Measurements from ENCODE around the gene RELT.

RELT gene

DNA sequence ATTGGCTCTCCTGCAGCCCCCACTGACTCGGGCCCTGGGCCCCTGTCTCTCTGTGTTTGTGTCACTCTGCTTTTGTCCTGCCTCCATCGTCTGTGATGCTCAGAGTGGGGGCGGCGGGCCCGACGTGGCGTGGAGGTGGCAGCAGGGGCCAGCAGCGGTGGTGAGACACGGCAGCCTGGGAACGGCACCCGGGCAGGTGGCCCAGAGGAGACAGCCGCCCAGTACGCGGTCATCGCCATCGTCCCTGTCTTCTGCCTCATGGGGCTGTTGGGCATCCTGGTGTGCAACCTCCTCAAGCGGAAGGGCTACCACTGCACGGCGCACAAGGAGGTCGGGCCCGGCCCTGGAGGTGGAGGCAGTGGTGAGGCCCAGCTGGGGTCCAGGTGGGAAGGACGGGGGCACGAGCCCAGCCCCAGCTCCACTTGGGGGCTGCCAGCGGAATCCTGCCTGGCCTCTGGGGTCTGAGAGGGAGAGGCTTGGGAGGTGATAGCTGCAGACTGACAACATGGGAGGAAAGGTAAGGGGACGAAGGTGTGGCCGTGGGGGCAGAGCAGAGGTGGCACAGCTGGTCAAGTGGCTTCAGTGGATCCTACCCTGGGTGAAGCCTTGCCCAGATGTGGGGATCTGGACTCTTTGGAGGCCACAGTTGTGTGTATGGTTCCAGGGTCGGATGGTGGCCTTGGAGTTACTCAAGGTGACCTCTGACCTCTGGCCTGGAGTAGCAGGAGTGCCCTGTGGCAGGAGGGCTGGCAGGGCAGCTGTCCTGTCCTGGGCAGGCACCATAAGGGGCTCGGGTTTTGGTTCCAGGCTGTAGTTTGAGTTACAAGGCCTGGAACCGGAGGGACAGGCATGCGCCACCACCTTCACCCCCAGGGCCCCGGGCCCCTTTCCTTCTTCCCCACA lies 16.2 kb downstream of the RELT start:
- no peak for DNase-seq

DNA sequence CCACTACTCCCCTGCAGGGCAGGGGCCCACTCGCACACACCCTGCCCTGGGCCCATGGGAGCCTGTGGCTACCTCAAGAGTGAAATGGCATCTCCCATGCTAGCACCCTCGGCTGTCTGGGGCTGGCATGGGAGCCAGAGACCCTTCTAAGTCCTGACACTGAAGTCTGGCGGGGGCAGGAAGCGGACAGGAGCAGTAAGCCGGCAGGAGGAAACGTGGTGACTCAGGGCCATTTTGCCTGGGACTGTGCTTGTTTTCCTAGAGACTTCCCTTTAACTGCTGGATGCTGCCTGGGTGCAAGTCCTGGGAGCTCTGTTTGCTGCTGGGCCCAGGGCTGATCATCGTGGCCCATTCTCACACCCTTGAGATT lies 16.8 kb downstream of the RELT start:
- DNase-seq, result no peak

DNA sequence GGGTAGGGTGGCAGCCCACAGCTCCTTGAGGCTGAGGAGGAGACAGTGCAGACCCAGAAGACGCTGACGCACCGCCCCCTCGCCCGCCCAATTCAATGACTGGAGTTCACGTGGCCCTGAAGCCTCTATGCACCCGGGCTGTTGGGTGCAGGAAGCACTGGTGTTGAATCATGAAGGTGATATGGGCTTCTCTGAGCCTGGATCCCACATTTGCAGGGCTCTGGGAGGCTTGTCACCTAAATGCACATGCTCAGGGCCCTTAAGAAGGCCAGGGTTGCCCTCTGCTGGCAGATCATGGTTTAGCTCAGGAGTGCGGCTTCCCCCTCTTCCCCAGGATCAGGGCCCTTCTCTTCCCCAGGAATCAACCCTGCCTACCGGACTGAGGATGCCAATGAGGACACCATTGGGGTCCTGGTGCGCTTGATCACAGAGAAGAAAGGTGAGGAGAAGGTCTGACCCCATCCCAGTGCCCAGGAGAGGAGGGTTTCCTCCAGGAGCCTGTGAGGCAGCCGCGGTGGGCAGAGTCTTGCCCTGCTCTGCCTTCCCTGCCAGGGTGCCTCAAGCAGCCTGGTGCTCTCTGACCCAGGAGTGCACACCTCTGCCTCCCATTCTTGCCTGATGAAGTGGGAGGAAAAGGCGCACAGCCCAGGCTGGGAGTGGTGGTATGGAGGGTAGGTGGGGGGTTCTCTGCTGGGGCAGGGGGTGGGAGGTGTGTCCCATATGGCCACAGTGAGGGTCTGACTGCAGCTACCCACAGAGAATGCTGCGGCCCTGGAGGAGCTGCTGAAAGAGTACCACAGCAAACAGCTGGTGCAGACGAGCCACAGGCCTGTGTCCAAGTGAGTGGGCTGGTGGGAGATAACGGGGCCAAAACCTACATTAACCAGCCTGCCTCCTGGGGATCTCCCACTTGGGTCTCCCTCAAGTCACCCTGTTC lies 17.5 kb downstream of the RELT start:
- DNase-seq, result peak in 1 of 2 experiments; percentile 73

DNA sequence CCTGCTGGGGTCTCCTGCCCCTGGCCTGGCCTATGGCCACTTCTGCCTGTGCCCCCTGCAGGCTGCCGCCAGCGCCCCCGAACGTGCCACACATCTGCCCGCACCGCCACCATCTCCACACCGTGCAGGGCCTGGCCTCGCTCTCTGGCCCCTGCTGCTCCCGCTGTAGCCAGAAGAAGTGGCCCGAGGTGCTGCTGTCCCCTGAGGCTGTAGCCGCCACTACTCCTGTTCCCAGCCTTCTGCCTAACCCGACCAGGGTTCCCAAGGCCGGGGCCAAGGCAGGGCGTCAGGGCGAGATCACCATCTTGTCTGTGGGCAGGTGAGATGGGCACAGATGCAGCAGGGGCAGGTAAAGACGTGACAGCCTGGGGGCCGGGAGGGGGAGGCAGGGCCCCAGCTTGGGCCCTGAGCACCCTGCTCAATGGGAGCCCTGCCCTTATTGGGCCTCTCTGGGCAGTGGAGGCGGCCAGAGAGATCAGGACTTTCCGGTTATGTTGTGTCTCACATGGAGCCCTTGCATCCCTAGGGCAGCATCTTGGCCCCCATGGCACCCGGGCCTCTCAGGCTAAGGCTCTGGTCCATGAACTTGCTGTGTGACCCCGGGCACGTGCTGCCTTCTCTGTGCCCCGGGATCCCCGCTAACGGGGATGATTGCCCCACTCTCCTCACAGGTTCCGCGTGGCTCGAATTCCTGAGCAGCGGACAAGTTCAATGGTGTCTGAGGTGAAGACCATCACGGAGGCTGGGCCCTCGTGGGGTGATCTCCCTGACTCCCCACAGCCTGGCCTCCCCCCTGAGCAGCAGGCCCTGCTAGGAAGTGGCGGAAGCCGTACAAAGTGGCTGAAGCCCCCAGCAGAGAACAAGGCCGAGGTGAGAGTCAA lies 18.5 kb downstream of the RELT start:
- no peak for DNase-seq

DNA sequence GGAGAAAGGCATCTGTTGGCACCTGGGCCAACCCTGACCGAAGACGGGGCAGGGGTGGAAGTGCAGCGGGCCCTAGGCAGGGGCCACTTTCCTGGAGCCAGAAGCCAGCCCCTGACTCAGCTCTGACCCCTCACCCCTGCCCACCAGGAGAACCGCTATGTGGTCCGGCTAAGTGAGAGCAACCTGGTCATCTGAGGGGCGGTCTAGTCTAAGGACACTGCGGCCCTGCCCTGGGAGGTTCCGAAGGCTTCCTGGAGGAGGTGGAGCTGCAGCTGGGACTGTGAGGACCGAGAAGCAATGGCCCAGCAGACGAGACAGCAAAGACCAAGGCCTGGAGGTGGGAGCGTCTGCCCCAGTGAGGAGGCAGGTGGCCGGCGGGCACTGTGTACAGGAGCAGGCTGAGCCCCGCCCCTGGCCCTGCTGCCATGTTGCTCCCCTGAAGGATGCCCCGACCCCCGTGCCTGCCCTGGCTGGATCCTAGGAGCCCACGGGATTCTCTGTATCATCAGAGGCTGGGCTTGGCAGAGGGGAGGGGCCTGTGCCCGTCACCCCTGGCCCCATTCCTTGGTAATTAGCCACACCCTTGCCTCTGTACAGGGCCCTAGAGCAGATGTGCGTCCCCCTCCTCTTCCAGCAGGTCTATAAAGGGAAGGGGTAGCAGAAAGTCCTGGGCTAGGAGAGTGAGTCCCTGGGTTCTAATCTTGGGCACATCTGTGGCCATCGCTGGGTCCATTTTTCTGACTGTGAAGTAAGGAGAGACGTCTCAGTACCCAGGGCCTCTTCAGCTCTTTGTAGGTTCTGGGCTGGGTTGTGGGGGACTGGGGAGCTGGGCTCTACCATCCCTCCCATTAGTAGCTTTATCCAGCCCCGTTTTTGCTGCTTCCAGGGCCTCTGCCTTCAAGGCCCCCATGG lies 19.4 kb downstream of the RELT start:
- no peak for DNase-seq

DNA sequence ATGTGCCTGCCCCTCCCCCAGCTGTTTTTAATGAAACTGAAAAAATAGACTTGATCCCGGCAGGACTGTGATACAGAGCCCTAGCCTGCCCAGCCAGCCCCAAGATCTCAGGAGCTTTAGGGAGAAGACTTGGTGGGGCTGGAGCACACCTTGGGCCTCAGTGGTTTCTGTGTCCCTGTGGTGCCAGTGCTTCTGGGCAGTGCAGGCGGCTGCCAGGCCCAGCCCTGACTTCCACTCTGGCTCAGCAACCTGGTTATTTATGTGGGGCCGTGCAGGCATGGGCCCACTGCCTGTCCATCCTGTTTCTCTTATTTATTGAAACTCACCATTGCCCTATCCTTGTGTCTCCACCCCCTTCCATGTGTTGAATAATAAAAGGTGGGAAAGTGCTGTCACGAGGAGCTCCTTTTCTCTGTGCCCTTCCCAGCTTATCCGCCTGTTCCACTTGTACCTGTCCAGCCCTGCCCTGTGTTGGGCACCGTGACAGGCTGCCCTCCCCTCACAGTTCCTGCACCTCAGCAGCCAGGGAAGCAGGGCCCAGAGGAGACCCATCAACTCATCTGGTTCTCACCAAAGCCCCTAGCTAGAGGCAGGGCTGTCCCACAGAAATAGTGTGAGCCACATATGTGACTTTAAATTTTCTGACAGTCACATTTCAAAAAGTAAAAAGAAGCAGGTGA lies 20.2 kb downstream of the RELT start:
- DNase-seq, result no peak

DNA sequence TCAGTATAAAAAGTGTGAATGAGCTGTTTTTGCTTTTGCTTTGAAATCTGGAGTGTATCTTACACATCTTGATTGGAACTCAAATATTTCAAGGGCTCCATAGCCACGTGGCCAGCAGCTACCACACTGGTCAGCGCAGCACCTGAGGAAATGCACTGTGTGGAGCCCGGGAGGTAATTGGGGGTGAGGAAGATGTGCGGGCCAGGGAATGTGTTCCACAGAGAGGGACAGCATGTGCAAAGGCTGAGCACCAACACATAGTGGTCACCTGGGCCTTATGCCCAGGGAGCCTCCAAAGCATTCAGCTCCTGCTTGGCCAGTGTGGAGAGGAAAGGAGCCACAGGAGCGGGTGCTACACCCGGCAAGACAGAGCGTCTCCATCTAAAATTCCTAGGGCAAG lies 20.8 kb downstream of the RELT start:
- no peak for DNase-seq

DNA sequence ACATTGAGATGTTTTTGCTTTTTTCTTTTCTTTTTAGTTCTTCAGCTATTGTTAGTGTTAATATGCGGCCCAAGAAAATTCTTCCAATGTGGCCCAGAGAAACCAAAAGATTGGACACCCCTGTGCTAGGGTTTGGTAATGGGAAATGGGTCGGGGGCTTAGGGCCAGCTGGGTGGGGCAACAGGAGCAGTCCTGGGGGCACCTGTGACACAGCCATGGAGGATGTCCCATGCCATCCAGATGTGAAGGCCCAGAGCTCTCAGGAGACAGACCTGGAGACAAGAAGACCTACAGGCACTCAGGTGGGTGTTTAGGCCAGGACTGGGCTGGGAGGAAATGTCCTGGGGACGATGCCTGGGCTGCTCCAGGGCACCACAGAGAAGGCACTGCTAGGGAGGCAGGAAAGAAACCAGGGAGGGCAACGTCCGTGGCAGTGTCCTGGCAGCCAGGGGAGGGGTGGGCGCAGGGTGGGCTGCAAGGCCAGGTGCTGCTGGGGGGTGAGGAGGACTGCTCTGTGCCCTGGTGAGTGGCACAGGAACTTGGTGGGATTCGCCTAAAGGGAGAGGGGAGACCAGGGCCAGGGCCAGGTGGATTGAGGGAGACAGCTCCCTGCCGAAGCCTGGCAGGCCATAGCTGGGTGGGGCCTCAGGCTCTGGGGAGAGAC lies 21.4 kb downstream of the RELT start:
- no peak for DNase-seq

DNA sequence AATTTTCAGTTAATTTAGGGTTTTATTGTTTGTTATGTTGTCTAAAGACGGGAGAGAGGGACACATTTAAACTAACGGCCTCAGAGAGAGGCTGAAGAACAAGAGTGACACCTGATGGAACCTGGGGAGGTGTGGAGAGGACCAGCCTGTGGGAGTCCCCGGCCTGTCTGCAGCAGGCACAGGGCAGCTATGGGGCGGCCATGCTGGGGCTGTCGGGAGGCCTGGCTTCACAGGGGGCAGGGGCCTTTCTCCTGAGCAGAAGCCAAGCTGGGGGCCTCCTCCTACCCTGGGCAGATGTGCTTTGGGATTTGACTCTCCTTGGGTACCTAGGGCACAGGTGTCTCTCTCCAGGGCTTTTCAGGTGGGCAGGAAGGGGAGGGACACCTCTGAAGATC lies 21.9 kb downstream of the RELT start:
- DNase-seq, result no peak

DNA sequence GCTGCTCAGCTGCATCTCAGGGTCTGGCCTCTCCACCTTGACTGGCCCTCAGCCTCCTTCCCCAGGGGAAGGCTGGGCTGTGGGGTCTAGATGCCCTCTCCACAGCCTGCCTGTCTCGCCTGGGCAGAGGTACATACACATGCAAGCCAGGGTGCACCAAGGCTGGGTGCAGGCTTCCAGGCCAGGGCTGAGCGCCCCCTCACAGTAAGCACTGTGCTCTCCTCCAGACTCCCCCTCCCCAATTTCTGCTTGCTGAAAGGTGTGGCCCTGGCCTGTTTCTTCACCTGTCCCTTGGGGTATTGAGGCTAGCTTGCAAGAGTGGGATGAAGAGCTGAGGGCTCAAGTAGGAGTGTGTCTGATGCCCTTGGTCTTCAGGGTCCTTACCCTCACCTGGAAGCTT lies 22.5 kb downstream of the RELT start:
- no peak for DNase-seq

DNA sequence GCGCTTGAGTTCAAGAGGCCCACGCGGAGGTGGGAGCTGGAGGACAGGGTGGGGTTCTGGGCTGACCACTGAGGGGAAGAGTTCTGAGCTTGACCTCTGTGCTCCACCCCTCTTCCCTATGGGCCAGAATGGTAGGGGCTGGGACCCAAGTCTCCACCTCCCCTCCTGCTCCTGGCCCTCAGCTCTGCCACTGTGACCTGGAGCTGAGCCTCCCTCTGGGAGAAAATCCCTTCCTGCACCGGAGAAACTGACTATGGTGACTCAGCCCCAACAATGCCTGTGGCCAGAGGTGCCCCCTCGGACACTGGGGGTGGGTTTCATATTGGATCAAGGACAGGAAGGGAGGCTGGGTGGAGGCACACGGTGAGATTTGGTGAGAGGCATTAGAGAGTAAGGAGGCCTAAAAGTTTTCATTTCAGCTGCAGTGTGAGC lies 23.0 kb downstream of the RELT start:
- DNase-seq, result no peak

DNA sequence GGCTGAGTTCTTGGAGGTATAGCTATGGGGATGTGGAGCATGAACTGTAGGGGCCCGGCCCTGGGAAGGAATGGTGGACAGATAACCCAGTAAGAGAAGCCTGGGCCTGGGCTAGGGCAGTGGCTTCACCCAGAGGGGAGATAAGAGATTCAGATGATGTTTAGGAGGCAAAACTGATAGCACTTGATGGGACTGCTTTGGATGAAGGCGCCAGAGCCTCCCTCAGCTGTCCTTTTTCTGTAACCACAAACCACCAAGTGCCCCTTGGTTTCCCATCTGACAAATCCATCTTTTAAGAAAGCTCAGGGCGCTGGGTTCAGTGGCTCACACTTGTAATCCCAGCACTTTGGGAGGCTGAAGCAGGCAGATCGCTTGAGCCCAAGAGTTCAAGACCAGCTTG lies 23.4 kb downstream of the RELT start:
- DNase-seq, result no peak

DNA sequence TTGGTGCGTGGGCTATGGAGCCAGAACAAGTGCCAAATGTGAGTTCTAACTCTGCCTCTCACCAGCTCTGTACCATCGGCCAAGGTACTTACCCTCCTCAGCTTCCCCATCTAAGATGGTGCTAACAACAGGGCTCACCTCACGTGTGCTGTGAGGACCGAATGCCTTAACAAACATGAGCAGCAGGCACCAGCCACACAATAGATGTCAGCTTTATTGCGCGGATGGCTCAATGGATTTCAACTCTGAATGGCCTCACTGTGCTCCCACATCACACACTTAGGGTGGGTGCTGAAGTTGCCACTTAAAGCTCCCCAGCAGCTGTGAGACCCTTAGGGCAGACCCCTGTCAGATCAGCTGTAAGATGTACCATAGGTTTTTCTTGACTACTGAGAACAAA lies 24.1 kb downstream of the RELT start:
- DNase-seq, result no peak

DNA sequence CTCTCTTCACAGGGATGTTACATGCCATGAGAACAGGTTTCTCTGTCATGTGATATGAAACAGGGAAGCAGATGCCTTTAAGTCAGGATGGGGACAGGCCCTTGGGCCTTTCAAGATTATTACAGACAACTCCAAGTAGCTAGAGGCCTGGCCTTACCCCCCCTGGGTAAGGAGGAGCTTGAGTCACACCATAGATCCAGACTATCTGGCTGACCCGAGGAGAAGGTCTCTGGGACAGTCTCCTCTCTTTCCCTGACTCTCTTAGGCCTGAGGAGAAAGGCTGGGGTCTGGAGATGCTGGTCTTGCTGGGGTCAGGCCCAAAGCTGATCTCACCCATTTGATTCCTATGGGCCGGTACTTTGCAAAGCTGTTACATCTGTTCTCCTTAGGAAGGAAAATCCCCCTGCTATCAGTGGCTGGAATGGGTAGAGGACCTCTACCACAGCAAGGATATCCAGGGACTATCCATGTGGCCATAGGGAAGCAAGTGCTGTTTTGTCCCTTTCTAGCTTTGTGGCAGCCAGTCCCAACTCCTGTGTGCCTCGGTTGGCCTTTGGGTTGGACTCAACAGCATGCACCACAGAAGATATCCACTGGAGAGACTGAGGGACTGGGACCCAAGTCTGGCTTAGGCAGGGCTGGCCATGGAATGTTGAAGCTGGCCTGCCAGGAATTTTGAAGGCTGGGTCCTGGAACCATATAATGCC lies 25.2 kb downstream of the RELT start:
- no peak for DNase-seq

DNA sequence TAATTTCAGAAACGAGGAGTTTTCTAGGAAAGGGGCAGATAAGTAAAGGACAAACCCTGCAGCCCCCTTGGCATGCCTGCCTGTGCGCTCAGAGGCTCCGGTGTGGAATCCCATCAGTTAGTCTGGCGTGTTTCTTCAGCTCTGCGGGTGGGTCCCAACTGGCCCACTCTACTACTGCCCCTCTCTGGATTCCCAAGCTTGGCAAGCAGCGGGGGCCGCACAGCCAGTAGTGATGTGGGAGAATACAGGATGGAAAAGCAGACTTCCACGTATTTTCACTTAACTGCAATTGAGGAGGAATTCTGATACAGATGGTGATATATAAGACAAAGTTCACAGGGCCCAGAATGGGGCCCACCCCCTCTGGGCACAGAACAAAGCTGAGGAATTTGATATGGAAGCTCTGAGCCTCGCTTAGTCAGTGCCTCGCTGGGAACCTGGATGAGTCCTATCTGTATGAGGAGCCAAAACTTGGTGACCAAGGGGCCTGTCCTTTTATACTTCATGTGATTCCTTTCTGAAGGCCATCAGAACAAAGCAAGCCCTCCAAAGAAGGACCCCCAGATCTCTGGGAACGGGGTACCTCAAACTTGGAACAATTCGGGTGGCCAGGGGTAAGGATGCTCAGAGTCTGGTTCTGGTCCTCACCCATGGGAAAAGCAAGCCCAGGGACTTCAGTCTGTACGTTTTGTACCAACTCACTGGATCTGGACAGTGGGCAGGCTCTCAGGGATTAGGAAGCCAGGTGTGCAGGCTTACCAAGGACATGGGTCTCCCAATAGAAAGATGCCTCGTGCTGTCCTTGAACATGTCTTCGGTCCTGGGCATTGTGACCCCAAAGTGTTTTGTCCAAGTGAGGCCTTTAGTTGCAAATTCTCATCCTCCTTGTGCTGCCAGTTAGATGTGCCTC lies 26.0 kb downstream of the RELT start:
- DNase-seq, result no peak

DNA sequence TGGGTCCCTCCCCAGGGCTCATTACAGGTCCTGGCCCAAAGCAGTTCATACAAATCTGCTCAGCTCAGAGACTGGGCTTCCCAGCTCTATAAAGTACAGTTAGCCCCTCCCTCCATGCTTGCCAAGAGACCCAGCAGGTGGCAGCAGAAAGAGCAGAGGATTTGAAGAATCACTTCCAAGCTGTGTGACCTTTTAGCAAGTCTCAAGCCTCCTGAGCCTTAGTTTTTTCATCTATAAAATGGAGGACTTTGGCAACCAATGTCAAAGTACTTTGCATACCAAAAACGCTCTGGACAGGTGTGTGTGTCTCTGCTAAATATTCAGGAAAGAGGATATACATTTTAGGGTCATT lies 26.6 kb downstream of the RELT start:
- DNase-seq, result peak in 1 of 2 experiments; percentile 26

DNA sequence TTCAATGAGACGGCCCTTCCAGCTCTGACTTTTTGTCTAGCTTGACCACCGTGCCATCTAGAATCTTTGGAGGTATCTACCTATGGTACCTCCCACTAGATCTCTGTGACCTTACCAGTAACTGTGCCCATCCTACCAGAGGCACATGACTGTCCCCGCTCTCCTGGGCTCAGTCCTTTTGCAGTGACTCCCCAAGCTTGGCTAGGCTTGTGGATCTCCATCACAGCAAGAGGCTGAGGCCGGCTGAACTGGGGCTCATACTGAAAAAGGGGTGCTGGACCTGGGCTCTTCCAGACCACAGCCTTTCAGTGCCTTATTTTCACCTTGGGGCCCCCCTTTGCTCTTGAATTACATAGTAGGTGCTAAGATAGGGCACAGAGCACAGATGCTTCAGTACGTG lies 27.3 kb downstream of the RELT start:
- DNase-seq, result no peak

DNA sequence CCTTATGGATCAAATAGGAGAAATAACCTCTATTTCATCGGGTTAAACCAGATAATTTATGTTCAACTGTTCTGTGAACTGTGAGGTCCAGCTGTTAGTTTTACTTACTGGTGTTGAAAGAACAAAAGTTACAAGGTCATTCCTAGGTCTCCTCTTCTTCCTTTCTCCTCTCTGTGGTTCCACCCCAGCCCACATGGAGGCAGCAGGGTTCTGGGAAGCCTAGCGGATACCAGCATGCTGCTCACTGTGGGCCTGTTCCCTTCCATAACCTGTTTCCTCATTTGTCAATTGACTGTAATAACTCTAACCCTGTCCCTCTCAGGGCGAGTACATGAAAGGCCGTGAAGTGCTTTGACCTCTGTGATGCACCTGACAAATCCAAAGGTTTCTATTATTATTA lies 27.8 kb downstream of the RELT start:
- DNase-seq, result peak; percentile 14 to 62
